NB4 (cell line): ENCODE measurements around the gene ABCB8.

Experiments used
- DNase-seq: peaks from one replicate; pipeline ENCODE4 v3.0.0; 2010; ENCODE audit warnings: low read depth
- H3K4me3 ChIP-seq: one replicate; pipeline ENCODE4 v1.5.1; 2011; ENCODE audit warnings: mild to moderate bottlenecking, low read depth, low read length, moderate library complexity
- MYC ChIP-seq: IDR thresholded peaks from 2 replicates; pipeline ENCODE4 v1.6.1; 2011; ENCODE audit warnings: low read depth, low read length
- POLR2A ChIP-seq: IDR thresholded peaks from 2 replicates; pipeline ENCODE4 v1.6.1; 2011; ENCODE audit warnings: mild to moderate bottlenecking; ENCODE audit not compliant: insufficient read length; ENCODE audit errors: extremely low read depth
- TF ChIP-seq, protein P1 (sequence below): IDR thresholded peaks from one replicate; pipeline ENCODE4 v1.5.1; 2012; ENCODE audit warnings: low read depth, low read length
- TF ChIP-seq, protein P2 (sequence below): IDR thresholded peaks from 2 replicates; pipeline ENCODE4 v1.6.1; 2011; ENCODE audit warnings: low read depth, low read length

ABCB8 gene

DNA sequence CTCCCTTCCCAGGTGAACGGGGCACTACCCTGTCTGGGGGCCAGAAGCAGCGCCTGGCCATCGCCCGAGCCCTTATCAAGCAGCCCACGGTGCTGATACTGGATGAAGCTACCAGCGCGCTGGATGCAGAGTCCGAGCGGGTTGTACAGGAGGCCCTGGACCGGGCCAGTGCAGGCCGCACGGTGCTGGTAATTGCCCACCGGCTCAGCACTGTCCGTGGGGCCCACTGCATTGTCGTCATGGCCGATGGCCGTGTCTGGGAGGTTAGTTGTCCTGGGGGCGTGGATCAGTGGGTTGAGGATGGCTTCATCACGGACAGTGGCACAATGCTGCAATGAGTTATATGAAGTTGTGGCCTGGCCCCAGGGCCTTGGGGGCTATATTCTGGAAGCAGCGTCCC lies 15.7 kb downstream of the ABCB8 start:
- H3K4me3 ChIP-seq = no peak overlapping the region
- DNase-seq = no peak
- TF ChIP-seq, protein P1, sequence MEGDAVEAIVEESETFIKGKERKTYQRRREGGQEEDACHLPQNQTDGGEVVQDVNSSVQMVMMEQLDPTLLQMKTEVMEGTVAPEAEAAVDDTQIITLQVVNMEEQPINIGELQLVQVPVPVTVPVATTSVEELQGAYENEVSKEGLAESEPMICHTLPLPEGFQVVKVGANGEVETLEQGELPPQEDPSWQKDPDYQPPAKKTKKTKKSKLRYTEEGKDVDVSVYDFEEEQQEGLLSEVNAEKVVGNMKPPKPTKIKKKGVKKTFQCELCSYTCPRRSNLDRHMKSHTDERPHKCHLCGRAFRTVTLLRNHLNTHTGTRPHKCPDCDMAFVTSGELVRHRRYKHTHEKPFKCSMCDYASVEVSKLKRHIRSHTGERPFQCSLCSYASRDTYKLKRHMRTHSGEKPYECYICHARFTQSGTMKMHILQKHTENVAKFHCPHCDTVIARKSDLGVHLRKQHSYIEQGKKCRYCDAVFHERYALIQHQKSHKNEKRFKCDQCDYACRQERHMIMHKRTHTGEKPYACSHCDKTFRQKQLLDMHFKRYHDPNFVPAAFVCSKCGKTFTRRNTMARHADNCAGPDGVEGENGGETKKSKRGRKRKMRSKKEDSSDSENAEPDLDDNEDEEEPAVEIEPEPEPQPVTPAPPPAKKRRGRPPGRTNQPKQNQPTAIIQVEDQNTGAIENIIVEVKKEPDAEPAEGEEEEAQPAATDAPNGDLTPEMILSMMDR = no peak
- TF ChIP-seq, protein P2, sequence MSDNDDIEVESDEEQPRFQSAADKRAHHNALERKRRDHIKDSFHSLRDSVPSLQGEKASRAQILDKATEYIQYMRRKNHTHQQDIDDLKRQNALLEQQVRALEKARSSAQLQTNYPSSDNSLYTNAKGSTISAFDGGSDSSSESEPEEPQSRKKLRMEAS = no peak
- TF ChIP-seq MYC = no peak
- TF ChIP-seq POLR2A = no peak

DNA sequence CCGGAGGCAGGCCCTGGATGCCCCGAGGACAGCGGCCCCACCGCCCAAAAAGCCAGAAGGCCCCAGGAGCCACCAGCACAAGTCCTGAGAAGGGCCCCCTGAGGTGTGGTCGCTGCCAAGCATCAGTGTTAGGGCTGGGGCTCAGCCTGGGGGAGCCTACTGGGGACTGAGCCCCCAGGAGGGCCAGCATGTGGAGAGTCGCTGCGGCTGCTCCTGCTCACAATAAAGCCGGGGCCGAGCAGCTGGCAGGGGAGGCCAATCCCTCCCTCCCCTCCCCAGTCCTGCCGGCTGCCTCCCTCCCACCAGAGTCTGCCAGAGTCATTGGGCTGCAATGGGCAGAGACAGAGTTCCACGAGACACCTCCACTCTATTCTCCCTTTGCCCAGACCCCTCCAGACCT lies 17.0 kb downstream of the ABCB8 start:
- no peak for DNase-seq
- no peak overlapping the region for H3K4me3 ChIP-seq
- TF ChIP-seq MYC (no peak), POLR2A (no peak)
- TF ChIP-seq, protein P2 = no peak
- TF ChIP-seq, protein P1 = no peak

DNA sequence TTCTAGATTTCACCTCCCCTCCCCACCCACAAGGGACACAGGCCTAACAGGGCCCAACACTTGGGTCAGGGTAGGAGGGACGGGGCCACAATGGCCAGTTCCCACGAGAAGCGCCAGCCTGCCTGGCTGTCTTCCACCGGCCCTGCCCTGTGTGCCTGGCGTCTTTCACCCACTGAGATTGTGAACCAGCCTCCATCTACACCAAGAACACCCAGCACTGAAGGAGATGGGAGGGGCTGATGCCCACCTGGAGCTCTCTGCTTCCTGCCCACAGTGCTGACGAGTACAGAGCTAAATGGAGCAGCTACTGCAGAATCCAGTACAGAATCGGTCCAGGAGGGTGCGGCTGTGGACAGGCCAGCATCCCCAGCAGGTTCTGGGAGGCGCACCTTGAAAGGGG lies 17.7 kb downstream of the ABCB8 start:
- no peak overlapping the region for H3K4me3 ChIP-seq
- no peak for DNase-seq
- TF ChIP-seq, protein P1 = no peak
- TF ChIP-seq MYC = no peak
- TF ChIP-seq POLR2A = no peak
- TF ChIP-seq, protein P2 = no peak

DNA sequence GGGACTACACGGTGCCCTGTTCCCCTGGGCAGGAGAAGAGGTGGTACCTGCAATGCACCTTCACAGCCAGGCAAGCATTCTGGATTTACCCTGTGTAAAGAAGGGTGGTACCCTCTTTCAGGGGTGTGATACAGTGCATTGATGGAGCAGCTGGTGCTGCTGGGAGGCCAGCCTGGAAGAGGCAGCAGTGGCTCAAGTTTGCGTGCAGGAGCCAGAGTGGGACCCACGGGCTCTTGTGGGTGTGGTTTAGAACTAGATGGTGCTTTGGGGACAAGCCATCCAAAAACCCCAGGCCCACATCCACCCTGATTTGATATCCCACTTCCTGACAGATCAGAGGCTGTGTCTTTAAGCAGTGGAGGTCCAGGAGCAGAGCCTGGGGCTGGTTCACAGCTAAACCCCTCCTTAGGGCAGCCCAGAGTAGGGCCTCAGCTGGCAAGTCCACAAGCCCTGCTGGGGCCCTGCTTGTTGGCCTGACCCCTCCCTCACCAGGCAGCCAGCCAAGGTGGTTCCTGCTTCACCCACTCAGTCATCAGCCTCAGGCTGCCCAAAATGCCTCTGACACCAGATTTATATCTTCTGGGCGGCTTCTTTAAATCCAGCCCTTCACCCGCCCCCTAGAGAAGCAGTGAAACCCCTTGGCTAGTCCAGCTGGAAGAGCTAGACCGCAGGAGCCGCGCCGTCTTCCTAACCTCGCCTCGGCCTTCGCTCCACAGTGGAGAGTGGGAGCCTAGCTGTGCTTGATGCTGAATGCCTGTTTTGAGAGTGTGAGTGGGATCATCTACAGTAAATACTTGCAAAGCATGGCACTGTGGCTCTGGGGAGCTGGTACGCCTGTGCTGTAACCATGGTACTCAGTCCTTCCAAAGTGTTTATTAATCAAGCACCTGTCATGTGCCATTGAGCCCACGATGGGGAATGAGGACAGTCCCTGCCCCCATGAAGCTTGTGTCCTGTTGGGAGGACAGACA lies 18.6 kb downstream of the ABCB8 start:
- DNase-seq = no peak
- H3K4me3 ChIP-seq = no peak overlapping the region

DNA sequence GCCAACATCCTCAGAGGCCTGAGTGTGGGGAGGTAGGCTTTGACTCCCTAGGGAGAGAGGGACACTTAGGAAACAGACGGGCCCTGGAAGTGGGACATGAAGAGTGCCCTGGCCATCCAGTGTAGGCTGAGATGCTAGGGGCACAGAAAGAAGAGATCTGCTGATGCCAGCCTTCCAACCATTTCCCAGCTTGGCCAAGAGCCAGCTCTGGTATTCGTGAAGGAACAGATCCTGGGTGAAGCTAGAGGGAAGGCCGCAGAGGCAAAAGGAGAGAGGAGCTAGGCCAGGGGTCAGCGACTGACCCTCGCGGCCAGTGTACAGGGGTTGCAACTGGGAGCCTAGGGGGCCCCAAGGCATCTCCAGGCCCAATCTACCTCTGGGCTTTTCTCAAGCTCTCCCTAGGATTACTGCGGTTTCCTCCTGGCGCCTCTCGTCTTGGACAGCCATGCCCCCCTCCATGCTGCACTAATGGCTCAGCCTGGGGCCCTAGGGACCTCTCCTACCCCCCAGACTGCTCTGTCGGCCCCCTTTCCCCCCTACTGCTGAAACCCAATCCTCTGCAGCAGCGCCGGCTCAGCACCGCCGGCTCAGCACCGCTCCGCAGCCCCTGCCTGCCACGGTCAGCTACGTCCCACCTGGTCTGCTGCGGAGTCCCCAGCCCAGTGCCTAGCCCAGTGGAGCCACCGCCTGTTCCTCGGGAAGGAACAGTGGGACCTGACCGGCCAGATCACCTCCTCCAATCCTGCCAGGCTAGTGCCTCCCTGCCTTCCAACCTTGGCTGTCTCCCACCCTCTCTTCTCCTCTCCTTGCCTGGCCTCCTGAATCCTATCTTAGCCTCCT lies 19.9 kb downstream of the ABCB8 start, which contains the start of gene ASIC3:
ASIC3 (plus strand) TSS at position 556 of the 840 bp plus-strand sequence. CDS start 355 bp downstream, outside the sequence.
- no peak within 1 kb of the TSS for H3K4me3 ChIP-seq
- no peak for DNase-seq
- TF ChIP-seq POLR2A = no peak
- TF ChIP-seq, protein P1 = no peak

More for the DNA sequence above, 18.6 kb downstream of the ABCB8 start:
- TF ChIP-seq, protein P1 = no peak
- TF ChIP-seq MYC = no peak
- no peak for TF ChIP-seq POLR2A
- TF ChIP-seq, protein P2 = no peak
